Vagina (tissue), 2 donors: ENCODE data around the gene MKNK1.

ENCODE experiments used
- POLR2A ChIP-seq, 2 donors: fragments of 450-650 bp; IDR thresholded peaks; one replicate each; pipeline ENCODE4 v1.6.1; 2017; ENCODE audit warnings: antibody characterized with exemption in 2 of 2, mild to moderate bottlenecking in 2 of 2, moderate library complexity in 2 of 2
- TF ChIP-seq, protein P1 (sequence below), 3 experiments: fragments of 450-650 bp in 2 of 3; fragments of 200-600 bp in 1 of 3; sonication (generic) in 1 of 3; IDR thresholded peaks; one replicate each; pipeline ENCODE4 v1.5.1; 2017 to 2019; ENCODE audit warnings: antibody characterized with exemption in 3 of 3, mild to moderate bottlenecking in 2 of 3, moderate library complexity in 2 of 3

DNA sequence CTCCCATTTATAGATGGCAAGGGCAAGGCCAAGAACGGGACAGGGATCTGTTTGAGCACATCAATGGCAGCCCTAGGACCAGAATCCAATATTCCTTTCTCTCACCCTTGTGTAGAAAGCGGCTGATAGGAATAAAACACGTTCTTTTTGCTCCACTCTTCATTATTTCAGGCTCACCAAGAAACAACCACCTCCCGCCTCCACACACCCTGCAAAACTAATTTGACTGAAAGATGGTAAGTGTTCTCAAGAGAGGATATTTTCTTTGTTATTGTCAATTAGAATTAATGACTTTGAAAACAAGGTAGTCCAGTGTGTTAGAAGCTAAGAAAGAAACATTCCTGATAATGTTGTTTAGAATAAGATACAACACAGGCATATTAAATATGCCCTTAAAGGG, 40.7 kb downstream of the MKNK1 start:
- TF ChIP-seq POLR2A (IDR thresholded peaks at IDR 0.05), result no peak
- TF ChIP-seq, protein P1, sequence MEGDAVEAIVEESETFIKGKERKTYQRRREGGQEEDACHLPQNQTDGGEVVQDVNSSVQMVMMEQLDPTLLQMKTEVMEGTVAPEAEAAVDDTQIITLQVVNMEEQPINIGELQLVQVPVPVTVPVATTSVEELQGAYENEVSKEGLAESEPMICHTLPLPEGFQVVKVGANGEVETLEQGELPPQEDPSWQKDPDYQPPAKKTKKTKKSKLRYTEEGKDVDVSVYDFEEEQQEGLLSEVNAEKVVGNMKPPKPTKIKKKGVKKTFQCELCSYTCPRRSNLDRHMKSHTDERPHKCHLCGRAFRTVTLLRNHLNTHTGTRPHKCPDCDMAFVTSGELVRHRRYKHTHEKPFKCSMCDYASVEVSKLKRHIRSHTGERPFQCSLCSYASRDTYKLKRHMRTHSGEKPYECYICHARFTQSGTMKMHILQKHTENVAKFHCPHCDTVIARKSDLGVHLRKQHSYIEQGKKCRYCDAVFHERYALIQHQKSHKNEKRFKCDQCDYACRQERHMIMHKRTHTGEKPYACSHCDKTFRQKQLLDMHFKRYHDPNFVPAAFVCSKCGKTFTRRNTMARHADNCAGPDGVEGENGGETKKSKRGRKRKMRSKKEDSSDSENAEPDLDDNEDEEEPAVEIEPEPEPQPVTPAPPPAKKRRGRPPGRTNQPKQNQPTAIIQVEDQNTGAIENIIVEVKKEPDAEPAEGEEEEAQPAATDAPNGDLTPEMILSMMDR (IDR thresholded peaks at IDR 0.05), result no peak
